Activated T-cell treated with anti-CD3 and anti-CD28 coated beads, Interleukin-2, amount 50 U/mL, for 48 hours (primary cell): ENCODE data around the gene MRPL58.
"Not testable (repeated sequence)": the region's sequence is repeated elsewhere in the genome, so short reads cannot be mapped to it uniquely, and the experiment has no call there.

Source experiments
- DNase-seq, 2 experiments: peaks; one replicate each; pipeline ENCODE4 v3.0.0-alpha.2; 2020

The MRPL58 gene

GRCh38 chr17:74987909-74988711 is 24.4 kb upstream of the MRPL58 start:
- DNase-seq, result peak; percentile 47 to 52

- no peak for DNase-seq
Measured at GRCh38 chr17:74990581-74991105, 21.8 kb upstream of the MRPL58 start.

GRCh38 chr17:74992223-74992622 is 20.2 kb upstream of the MRPL58 start:
- no peak for DNase-seq

- no peak for DNase-seq
Measured at GRCh38 chr17:74994440-74994839, 18.0 kb upstream of the MRPL58 start.

- no peak for DNase-seq
Measured at GRCh38 chr17:74995847-74996246, 16.6 kb upstream of the MRPL58 start.

- no peak for DNase-seq
Measured at GRCh38 chr17:74998783-74999182, 13.7 kb upstream of the MRPL58 start.

- no peak for DNase-seq
Measured at GRCh38 chr17:74999523-74999922, 12.9 kb upstream of the MRPL58 start.

- no peak for DNase-seq
Measured at GRCh38 chr17:75001915-75002843, 10.3 kb upstream of the MRPL58 start.

GRCh38 chr17:75003070-75003956 is 9.2 kb upstream of the MRPL58 start:
- no peak for DNase-seq

GRCh38 chr17:75003957-75004355 is 8.5 kb upstream of the MRPL58 start:
- no peak for DNase-seq

- no peak for DNase-seq
Measured at GRCh38 chr17:75004371-75004770, 8.1 kb upstream of the MRPL58 start.

- DNase-seq, result no peak
Measured at GRCh38 chr17:75005291-75005690, 7.2 kb upstream of the MRPL58 start.

- not testable (repeated sequence) for DNase-seq
Measured at GRCh38 chr17:75006084-75006483, 6.4 kb upstream of the MRPL58 start.

GRCh38 chr17:75006653-75007052 is 5.8 kb upstream of the MRPL58 start:
- no peak for DNase-seq

- no peak for DNase-seq
Measured at GRCh38 chr17:75008373-75008772, 4.1 kb upstream of the MRPL58 start.

- no peak for DNase-seq
Measured at GRCh38 chr17:75009139-75009724, 3.2 kb upstream of the MRPL58 start.

GRCh38 chr17:75010683-75011400 is 1.6 kb upstream of the MRPL58 start:
- peak; percentile 40 to 44 for DNase-seq

GRCh38 chr17:75011401-75012095 is 922 bp upstream of the MRPL58 start:
- DNase-seq, result peak in 1 of 2 experiments; percentile 42

GRCh38 chr17:75012096-75012345 is 449 bp upstream of the MRPL58 start:
- DNase-seq, result no peak

- DNase-seq, result no peak
Measured at GRCh38 chr17:75013092-75013559, 656 bp downstream of the MRPL58 start.

GRCh38 chr17:75019146-75019545 is 6.7 kb downstream of the MRPL58 start:
- no peak for DNase-seq
